Measurements from ENCODE around the gene STRN3. TPM values are rescaled to one million over a fixed set of nuclear protein-coding genes. Genes with fewer than 3 reads are reported as not detected.

Gene STRN3
- total RNA-seq, 1 donor from 2014 or later, result 32.8 TPM

DNA sequence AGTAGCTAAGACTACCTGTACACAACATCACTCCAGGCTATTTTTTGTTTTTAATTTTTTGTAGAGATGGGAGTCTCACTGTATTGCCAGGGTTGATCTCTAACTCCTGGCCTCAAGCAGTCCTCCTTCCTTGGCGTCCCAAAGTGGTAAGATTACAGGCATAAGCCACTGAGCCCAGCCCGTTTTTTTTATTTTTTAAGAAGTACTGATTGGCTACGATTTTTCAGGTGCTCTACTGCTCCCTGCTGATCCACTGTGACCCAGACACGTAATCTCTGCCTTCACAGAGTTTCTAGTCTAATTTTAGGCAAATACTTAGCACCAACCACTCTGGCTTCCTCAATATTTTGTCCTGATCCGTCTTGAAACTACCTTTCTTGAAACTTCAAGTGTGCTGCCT is 4.3 kb upstream of the STRN3 start:
- no peaks in the 10 kb centered on the region for H3K9me3 ChIP-seq
- H3K4me3 ChIP-seq, result no peak overlapping the region
- no peaks in the 10 kb centered on the region for H3K36me3 ChIP-seq
- no peak for ATAC-seq
- H3K27me3 ChIP-seq (ENCODE audit: low read depth), result no peaks in the 10 kb centered on the region
- TF ChIP-seq, protein P1, sequence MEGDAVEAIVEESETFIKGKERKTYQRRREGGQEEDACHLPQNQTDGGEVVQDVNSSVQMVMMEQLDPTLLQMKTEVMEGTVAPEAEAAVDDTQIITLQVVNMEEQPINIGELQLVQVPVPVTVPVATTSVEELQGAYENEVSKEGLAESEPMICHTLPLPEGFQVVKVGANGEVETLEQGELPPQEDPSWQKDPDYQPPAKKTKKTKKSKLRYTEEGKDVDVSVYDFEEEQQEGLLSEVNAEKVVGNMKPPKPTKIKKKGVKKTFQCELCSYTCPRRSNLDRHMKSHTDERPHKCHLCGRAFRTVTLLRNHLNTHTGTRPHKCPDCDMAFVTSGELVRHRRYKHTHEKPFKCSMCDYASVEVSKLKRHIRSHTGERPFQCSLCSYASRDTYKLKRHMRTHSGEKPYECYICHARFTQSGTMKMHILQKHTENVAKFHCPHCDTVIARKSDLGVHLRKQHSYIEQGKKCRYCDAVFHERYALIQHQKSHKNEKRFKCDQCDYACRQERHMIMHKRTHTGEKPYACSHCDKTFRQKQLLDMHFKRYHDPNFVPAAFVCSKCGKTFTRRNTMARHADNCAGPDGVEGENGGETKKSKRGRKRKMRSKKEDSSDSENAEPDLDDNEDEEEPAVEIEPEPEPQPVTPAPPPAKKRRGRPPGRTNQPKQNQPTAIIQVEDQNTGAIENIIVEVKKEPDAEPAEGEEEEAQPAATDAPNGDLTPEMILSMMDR (IDR thresholded peaks at IDR 0.05), result no peak
- H3K4me1 ChIP-seq, result peaks cover 10% of the 10 kb centered on the region
- intact Hi-C loops (cut with DNase I), result no loop called here
- no peak overlapping the region for H3K27ac ChIP-seq
- no peak for DNase-seq

DNA sequence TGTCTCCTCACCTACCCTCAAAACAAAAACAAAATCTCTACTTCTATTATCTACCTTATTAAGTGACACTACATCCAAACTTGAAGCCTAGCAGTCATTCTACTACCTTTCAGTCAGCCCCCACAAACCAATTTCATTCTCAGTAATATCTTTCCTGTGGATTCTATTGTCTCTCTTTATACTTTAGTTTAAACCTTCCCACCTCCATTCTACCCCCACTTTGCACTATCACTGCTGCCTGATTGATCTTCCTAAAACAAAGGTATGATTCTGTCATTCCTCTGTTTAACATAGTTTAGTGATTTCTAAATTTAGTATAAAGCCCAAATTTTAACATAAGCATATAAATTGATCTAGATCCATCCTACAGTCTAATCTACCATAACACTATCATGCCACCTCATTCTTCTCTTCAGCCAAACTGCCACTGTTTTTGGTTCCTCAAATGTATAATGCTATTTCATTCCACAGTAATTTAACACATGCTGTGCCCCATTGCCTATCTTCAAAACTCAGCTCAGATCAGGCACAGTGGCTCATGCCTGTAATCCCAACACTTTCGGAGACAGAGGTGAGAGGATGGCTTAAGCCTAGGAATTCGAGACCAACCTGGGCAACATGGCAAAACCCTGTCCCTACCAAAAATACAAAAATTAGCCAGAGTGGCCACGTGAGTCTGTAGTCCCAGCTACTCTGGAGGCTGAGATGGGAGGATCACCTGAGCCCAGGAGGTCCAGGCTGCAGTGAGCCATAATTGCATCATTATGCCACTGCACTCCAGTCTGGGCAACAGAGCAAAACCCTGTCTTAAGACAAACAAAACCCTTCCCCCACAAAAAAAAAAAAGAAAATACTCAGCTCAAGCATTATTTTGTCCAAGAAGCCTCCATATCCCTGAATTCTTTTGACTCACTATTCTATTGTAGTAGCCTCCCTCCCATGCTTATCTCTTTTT is 3.1 kb upstream of the STRN3 start:
- DNase-seq, result no peak
- TF ChIP-seq, protein P1 (IDR thresholded peaks at IDR 0.05), result no peak
- no peaks in the 10 kb centered on the region for H3K9me3 ChIP-seq
- no peaks in the 10 kb centered on the region for H3K36me3 ChIP-seq
- intact Hi-C loops (cut with DNase I), result no loop called here
- no peak overlapping the region for H3K4me3 ChIP-seq
- no peak overlapping the region for H3K27ac ChIP-seq
- no peak for ATAC-seq
- H3K27me3 ChIP-seq (ENCODE audit: low read depth), result no peaks in the 10 kb centered on the region
- peaks cover 17% of the 10 kb centered on the region for H3K4me1 ChIP-seq

DNA sequence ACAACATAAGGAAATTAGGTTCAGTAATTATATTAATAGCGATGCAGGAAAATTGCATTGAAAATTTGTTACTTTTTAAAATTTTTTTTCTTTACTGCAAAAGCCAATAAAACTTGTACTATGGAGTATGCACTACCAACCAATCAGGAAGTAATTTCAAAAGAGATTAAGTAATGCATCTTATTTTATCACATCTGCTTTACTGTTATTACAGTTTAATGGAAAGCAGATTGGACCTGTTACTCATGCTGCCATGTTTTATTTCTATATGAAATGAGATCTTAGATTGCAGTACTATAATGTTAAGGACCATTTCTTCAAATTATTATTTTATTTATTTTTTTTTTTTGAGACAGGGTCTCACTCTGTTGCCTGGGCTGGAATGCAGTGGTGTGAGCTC is 1.7 kb upstream of the STRN3 start:
- Histone ChIP-seq H3K9me3 (no peaks in the 10 kb centered on the region), H3K27ac (no peak overlapping the region), H3K27me3 (ENCODE audit: low read depth) (no peaks in the 10 kb centered on the region), H3K4me1 (peaks cover 29% of the 10 kb centered on the region), H3K36me3 (no peaks in the 10 kb centered on the region), H3K4me3 (no peak overlapping the region)
- no peak for ATAC-seq
- intact Hi-C loops (cut with DNase I), result no loop called here
- DNase-seq, result no peak
- TF ChIP-seq, protein P1 (IDR thresholded peaks at IDR 0.05), result no peak

DNA sequence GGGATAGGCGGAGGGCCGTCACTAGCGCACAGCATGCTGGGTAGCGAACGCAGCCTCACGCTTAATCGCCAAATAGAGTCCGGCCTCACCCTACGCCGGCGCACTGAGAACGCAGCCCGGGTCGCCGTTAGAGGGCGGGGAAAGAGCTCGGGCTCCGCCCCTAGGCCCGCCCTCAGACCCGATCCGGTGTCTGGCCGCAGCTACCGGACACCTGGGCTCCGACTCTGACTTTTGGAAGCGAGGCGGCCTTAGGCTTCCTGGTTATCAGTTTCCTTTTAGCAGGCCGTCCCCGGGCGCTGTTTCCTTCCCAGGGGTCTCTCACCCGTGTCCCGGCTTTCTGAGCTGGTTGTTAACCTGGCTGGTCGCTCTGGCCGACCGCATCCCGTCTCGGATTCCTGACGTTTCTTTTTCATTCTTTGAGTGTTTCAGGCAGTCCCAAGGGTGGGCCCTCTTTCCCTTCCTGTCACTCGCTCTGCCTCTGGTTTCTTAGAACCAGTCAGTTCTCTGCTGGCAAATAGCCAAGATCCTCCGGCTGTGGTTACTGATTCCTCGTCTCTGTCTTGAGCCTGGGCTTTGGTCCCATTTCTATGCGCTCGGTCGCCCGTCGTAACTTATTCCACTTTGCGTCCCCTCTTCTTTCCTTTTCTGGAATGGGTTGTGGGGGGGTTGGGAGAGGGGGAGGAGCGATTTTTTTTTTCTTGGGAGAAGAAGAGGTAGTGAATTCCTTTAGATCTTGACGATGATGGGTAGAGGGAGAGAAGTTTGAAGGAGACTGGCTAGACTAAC is 464 bp upstream of the STRN3 start:
- peak; percentile 98 to 99 for ATAC-seq
- no peaks in the 10 kb centered on the region for H3K27me3 ChIP-seq (ENCODE audit: low read depth)

More for the DNA sequence above, 464 bp upstream of the STRN3 start:
- H3K4me3 ChIP-seq, result peak overlapping the region; percentile 95
- TF ChIP-seq, protein P1 (IDR thresholded peaks at IDR 0.05), result no peak
- peaks cover 29% of the 10 kb centered on the region for H3K4me1 ChIP-seq
- DNase-seq, result peak; percentile 98
- intact Hi-C loops (cut with DNase I), result no loop called here
- peak overlapping the region; percentile 98 for H3K27ac ChIP-seq
- no peaks in the 10 kb centered on the region for H3K36me3 ChIP-seq
- H3K9me3 ChIP-seq, result no peaks in the 10 kb centered on the region
